Keratinocyte (primary cell): ENCODE measurements around the gene TLR8. TPM values are rescaled to one million over a fixed set of nuclear protein-coding genes. Genes with fewer than 3 reads are reported as not detected.

Experiments
- DNase-seq: peaks from one replicate; pipeline ENCODE4 v3.0.0-alpha.2; 2011; ENCODE audit warnings: low read depth, missing footprints, low spot score
- FAIRE-seq: peaks from 2 replicates; lab custom pipeline; 2011; peaks lifted over from hg19 to GRCh38; lab: Jason Lieb, UNC
- H2AFZ ChIP-seq: 2 replicates; pipeline ENCODE4 v1.6.0; 2012; ENCODE audit warnings: low read length, control low read depth, inconsistent platforms; ENCODE audit not compliant: control insufficient read depth
- H3K27ac ChIP-seq: 2 replicates; pipeline ENCODE4 v1.5.1; 2011; ENCODE audit warnings: low read length; ENCODE audit not compliant: control insufficient read depth, insufficient read depth
- H3K27me3 ChIP-seq: 3 replicates; pipeline ENCODE4 v1.6.0; 2011; ENCODE audit warnings: low read length; ENCODE audit not compliant: control insufficient read depth, insufficient read depth; ENCODE audit errors: extremely low read depth
- H3K36me3 ChIP-seq, 2 experiments: 2 replicates in 1 of 2; 3 replicates in 1 of 2; pipeline ENCODE4 v1.5.1; 2011; ENCODE audit warnings: low read length in 2 of 2, mild to moderate bottlenecking in 1 of 2; ENCODE audit not compliant: control insufficient read depth in 2 of 2, insufficient read depth in 2 of 2; ENCODE audit errors: extremely low read depth in 1 of 2
- H3K4me1 ChIP-seq: 3 replicates; pipeline ENCODE4 v1.5.1; 2011; ENCODE audit warnings: low read length; ENCODE audit not compliant: control insufficient read depth, insufficient read depth; ENCODE audit errors: extremely low read depth
- H3K4me2 ChIP-seq: 3 replicates; pipeline ENCODE4 v1.6.0; 2011; ENCODE audit warnings: low read depth, low read length; ENCODE audit not compliant: control insufficient read depth, insufficient read depth; ENCODE audit errors: extremely low read depth
- H3K4me3 ChIP-seq, 3 experiments: fragments of 200-600 bp in 1 of 3; sonication (generic) in 1 of 3; 2 replicates in 2 of 3; 3 replicates in 1 of 3; pipeline ENCODE4 v1.5.1; 2011 to 2016; ENCODE audit warnings: low read length in 3 of 3, mild to moderate bottlenecking in 3 of 3, control low read depth in 2 of 3, inconsistent platforms in 1 of 3, low read depth in 1 of 3, mixed read lengths in 1 of 3, mixed run types in 1 of 3, moderate library complexity in 1 of 3; ENCODE audit not compliant: control insufficient read depth in 2 of 3, insufficient read depth in 2 of 3; ENCODE audit errors: extremely low read depth in 1 of 3
- H3K79me2 ChIP-seq: 2 replicates; pipeline ENCODE4 v1.6.0; 2012; ENCODE audit warnings: low read length; ENCODE audit not compliant: control insufficient read depth, insufficient read depth
- H3K9ac ChIP-seq: 3 replicates; pipeline ENCODE4 v1.6.0; 2011; ENCODE audit warnings: low read length; ENCODE audit not compliant: control insufficient read depth, insufficient read depth; ENCODE audit errors: extremely low read depth
- H3K9me1 ChIP-seq: 3 replicates; pipeline ENCODE4 v1.6.0; 2011; ENCODE audit warnings: low read length; ENCODE audit not compliant: control insufficient read depth, insufficient read depth; ENCODE audit errors: extremely low read depth
- H3K9me3 ChIP-seq: 2 replicates; pipeline ENCODE4 v1.5.1; 2012; ENCODE audit warnings: low read depth, low read length; ENCODE audit not compliant: control insufficient read depth
- H4K20me1 ChIP-seq: 3 replicates; pipeline ENCODE4 v1.6.0; 2011; ENCODE audit warnings: low read length; ENCODE audit not compliant: control insufficient read depth, insufficient read depth; ENCODE audit errors: extremely low read depth
- EZH2 ChIP-seq: IDR thresholded peaks from one replicate; pipeline ENCODE4 v1.6.1; 2012; ENCODE audit warnings: inconsistent platforms, mild to moderate bottlenecking, low read length, moderate library complexity
- dilution Hi-C: fragments of 300-500 bp; cut with MboI; formaldehyde crosslinking; loops from one replicate; pipeline ENCODE4 v1.7.0; 2020; ENCODE audit warnings: low sequenced_read_pairs; ENCODE audit not compliant: extremely low pct_ligation_motif_present
- polyA plus RNA-seq, 5 experiments: library from polyadenylated mRNA; depleted of rRNA in 3 of 5; stranded (reverse) in 3 of 5; stranded (forward) in 1 of 5; unstranded in 1 of 5; fragments of >200 nt; gene quantifications; 1 replicate in 1 of 5; 2 replicates in 3 of 5; 3 replicates in 1 of 5; pipeline versions ENCODE4 v1.2.1 to v1.2.3, GENCODE V29; 2011 to 2012; ENCODE audit warnings: missing spikeins in 2 of 5, low read depth in 1 of 5, low replicate concordance in 1 of 5
- TF ChIP-seq, protein P1 (sequence below), 3 experiments: IDR thresholded peaks in 1 of 3; conservative IDR thresholded peaks in 1 of 3; optimal IDR thresholded peaks in 1 of 3; 2 replicates in 2 of 3; 3 replicates in 1 of 3; pipeline versions ENCODE3 to v1.5.1; 2011; ENCODE audit warnings: low read length in 3 of 3, mild to moderate bottlenecking in 3 of 3, moderate library complexity in 2 of 3, control low read depth in 1 of 3, inconsistent platforms in 1 of 3; ENCODE audit not compliant: insufficient read depth in 2 of 3; ENCODE audit errors: extremely low read depth in 1 of 3

Gene TLR8
- polyA plus RNA-seq, 1 donor (not counting 4 experiments of a cell fraction or from before 2014, with no cell fraction given), result not detected

DNA sequence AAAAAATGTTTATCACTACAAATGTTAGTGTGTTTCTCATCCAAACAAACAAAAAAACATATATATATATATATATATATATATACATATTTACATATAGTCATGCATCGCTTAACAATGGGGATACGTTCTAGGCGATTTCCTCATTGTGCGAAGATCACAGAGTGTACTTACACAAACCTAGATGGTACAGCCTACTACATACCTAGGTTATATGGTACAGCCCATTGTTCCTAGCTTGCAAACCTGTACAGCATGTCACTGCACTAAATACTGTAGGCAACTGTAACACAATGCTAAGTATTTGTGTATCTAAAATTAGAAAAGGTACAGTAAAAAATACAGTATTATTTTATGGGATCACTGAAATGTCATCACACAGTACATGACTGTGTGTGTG lies 52.0 kb downstream of the TLR8 start:
- dilution Hi-C loops, result no loop called here
- no peaks in the 10 kb centered on the region for H4K20me1 ChIP-seq
- H2AFZ ChIP-seq, result no peak overlapping the region
- H3K4me3 ChIP-seq, result no peak overlapping the region
- H3K36me3 ChIP-seq, result no peaks in the 10 kb centered on the region
- no peak overlapping the region for H3K4me2 ChIP-seq
- H3K9ac ChIP-seq, result no peak overlapping the region
- FAIRE-seq, result no peak
- no peaks in the 10 kb centered on the region for H3K9me1 ChIP-seq
- no peak overlapping the region for H3K27ac ChIP-seq
- DNase-seq, result no peak
- H3K27me3 ChIP-seq, result no peaks in the 10 kb centered on the region
- TF ChIP-seq, protein P1, sequence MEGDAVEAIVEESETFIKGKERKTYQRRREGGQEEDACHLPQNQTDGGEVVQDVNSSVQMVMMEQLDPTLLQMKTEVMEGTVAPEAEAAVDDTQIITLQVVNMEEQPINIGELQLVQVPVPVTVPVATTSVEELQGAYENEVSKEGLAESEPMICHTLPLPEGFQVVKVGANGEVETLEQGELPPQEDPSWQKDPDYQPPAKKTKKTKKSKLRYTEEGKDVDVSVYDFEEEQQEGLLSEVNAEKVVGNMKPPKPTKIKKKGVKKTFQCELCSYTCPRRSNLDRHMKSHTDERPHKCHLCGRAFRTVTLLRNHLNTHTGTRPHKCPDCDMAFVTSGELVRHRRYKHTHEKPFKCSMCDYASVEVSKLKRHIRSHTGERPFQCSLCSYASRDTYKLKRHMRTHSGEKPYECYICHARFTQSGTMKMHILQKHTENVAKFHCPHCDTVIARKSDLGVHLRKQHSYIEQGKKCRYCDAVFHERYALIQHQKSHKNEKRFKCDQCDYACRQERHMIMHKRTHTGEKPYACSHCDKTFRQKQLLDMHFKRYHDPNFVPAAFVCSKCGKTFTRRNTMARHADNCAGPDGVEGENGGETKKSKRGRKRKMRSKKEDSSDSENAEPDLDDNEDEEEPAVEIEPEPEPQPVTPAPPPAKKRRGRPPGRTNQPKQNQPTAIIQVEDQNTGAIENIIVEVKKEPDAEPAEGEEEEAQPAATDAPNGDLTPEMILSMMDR (optimal IDR thresholded peaks at IDR 0.05 in 1 of 3, IDR thresholded peaks at IDR 0.05 in 1 of 3, conservative IDR thresholded peaks at IDR 0.05 in 1 of 3; ENCODE audit: extremely low read depth in 1 of 3, insufficient read depth in 2 of 3, low read length in 3 of 3), result no peak
- no peak for TF ChIP-seq EZH2
- peaks cover 28% of the 10 kb centered on the region for H3K4me1 ChIP-seq
- no peaks in the 10 kb centered on the region for H3K79me2 ChIP-seq
- no peaks in the 10 kb centered on the region for H3K9me3 ChIP-seq

DNA sequence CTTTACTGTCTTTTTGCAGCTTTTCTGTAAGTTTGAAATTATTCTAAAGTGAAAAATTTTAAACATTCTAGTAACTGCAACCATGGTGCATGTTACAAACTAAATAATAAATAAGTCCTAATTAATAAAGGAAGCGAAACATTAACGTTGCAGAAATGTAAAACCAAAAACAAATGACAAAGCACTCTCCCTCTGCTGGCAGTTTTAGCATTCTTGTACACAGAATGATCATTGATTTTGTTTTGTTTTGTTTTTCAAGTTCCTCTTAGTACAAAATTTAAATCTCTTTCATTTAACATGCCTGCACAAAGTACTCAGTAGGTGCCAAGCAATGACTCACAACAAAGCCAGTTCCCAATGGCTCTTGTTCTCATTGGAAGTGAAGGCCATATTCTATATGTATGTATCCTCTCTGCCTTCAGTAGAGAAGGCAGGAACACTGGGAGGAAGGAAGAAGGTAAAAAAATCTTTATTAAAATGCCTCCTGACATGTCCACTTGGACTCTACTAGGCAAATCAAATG lies 54.8 kb downstream of the TLR8 start:
- Histone ChIP-seq H3K9ac (no peak overlapping the region), H3K27me3 (no peaks in the 10 kb centered on the region), H3K9me1 (no peaks in the 10 kb centered on the region), H3K36me3 (no peaks in the 10 kb centered on the region), H3K4me2 (peak overlapping the region; percentile 45), H3K4me1 (peaks cover 22% of the 10 kb centered on the region), H3K27ac (no peak overlapping the region), H3K9me3 (no peaks in the 10 kb centered on the region), H3K4me3 (peak overlapping the region in 1 of 3 experiments; percentile 22), H4K20me1 (no peaks in the 10 kb centered on the region), H3K79me2 (no peaks in the 10 kb centered on the region), H2AFZ (peak overlapping the region; percentile 4)
- FAIRE-seq (peak; percentile 20), DNase-seq (no peak)
- no peak for TF ChIP-seq EZH2
- TF ChIP-seq, protein P1 (optimal IDR thresholded peaks at IDR 0.05 in 1 of 3, IDR thresholded peaks at IDR 0.05 in 1 of 3, conservative IDR thresholded peaks at IDR 0.05 in 1 of 3; ENCODE audit: extremely low read depth in 1 of 3, insufficient read depth in 2 of 3, low read length in 3 of 3), result no peak
- dilution Hi-C loops, result no loop called here
